Measurements from ENCODE around the gene MRPL19. TPM values are rescaled to one million over a fixed set of nuclear protein-coding genes. Genes with fewer than 3 reads are reported as not detected.
"Not testable (repeated sequence)": the region's sequence is repeated elsewhere in the genome, so short reads cannot be mapped to it uniquely, and the experiment has no call there.

MRPL19 gene
- total RNA-seq, 1 experiment from 2014 or later: 73.0 TPM

DNA sequence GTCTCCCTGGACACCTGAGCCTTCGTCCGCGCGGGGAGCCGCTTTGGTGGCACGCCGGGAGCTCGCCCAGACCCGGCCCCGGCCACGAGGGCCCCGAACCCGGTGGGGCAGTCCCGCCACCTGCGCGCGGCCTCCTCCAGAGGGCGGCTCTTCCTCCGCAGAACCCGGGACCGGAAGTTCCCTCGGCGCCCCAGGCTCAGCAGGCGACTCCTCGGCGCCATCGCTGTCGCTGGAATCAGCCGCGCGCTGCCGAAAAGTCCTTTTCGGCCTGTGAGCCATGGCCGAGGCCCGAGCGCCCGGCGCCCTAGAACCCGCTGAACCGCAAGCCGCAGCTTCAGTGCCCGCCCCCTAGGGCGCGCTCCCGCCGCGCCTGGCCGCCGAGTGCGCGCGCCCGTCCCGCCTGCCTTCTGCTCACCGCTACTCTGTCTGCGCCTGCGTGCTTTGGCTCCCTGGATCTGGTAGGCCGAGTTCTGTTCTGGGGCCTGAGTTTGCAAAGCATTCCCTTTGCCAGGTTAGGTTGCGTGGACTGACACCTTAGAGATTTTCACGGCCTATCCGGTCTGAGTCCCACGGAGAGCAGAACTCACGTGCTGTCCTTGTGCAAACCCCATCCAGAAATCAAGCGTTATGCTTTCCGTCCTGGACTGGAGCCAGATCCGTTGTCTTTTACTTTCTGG, 64.1 kb downstream of the MRPL19 start, which contains the start of gene GCFC2:
TSS of gene GCFC2 (minus strand) at position 339 of the 677 bp plus-strand sequence. CDS start at position 279, 60 bp downstream.
- Histone ChIP-seq H2BK120ac (ENCODE audit: low read depth, low read length, poor library complexity, severe bottlenecking) (no peak within 1 kb of the TSS), H2AFZ (ENCODE audit: low read length) (peak within 1 kb of the TSS; percentile 68)

DNA sequence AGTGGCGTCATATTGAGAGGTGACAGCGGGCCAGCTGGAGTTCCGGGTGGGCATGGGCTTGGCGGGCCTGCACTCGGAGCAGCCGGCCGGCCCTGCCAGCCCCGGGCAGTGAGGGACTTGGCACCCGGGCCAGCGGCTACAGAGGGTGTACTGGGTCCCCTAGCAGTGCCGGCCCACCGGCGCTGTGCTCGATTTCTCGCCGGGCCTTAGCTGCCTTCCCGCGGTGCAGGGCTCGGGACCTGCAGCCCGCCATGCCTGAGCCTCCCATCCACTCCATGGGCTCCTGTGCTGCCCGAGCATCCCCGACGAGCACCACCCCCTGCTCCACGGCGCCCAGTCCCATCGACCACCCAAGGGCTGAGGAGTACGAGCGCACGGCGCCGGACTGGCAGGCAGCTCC, 65.0 kb downstream of the MRPL19 start:
- H3K79me2 ChIP-seq (ENCODE audit: insufficient read depth, low read length); H3K4me1 ChIP-seq (ENCODE audit: insufficient read depth, low read length); H4K20me1 ChIP-seq (ENCODE audit: control insufficient read depth, insufficient read depth, insufficient read length); H3K18ac ChIP-seq (ENCODE audit: insufficient read length, low read depth, low read length); H3K79me1 ChIP-seq (ENCODE audit: insufficient read depth, low read depth, low read length, poor library complexity, severe bottlenecking); H2BK15ac ChIP-seq (ENCODE audit: low read depth, low read length); H4K5ac ChIP-seq (ENCODE audit: insufficient read length, low read depth, low read length); H2AFZ ChIP-seq (ENCODE audit: low read length); H2BK120ac ChIP-seq (ENCODE audit: low read depth, low read length, poor library complexity, severe bottlenecking); H3K56ac ChIP-seq (ENCODE audit: insufficient read length, low read depth, low read length); H2AK5ac ChIP-seq (ENCODE audit: insufficient read length, low read length); H2BK20ac ChIP-seq (ENCODE audit: low read depth, low read length, poor library complexity, severe bottlenecking); H3K27me3 ChIP-seq (ENCODE audit: insufficient read depth, low read length); H4K8ac ChIP-seq (replicated peaks; ENCODE audit: insufficient read length, low read depth, low read length); H3K9me3 ChIP-seq (ENCODE audit: control insufficient read depth, low read depth, low read length); H3K27ac ChIP-seq (ENCODE audit: insufficient read length, low read depth, low read length); H3K27me3 Mint-ChIP-seq (ENCODE audit: low read depth); H2BK12ac ChIP-seq (ENCODE audit: insufficient read length, low read depth, low read length); H3T11ph ChIP-seq (ENCODE audit: low read length); H3K9ac ChIP-seq (ENCODE audit: extremely low read depth, insufficient read length, low read length); H3K27ac Mint-ChIP-seq; H3K23me2 ChIP-seq (ENCODE audit: insufficient read length, low read depth, low read length, poor library complexity, severe bottlenecking); H3K4me2 ChIP-seq (ENCODE audit: insufficient read depth, insufficient read length, low read length); H3K9me3 Mint-ChIP-seq; H3K14ac ChIP-seq (ENCODE audit: insufficient read depth, low read length); H3K23ac ChIP-seq (ENCODE audit: insufficient read length, low read depth, low read length); H2BK5ac ChIP-seq (ENCODE audit: insufficient read length, low read length); H4K91ac ChIP-seq (ENCODE audit: insufficient read length, low read depth, low read length); H3K4ac ChIP-seq (ENCODE audit: low read depth, low read length); H3K36me3 Mint-ChIP-seq (ENCODE audit: insufficient read depth in 1 of 3, low read depth in 3 of 3); DNase-seq: not testable (repeated sequence)
- H3K4me3 Mint-ChIP-seq: peak overlapping the region; percentile 73 to 83; a peak in 3 of 5 replicates
- no CpG with 5 or more reads among the region's 31 CpGs for WGBS (ENCODE audit: extremely low coverage, insufficient read length, low lambda C conversion rate)
- peaks cover 13 to 20% of the 10 kb centered on the region in 2 experiments for H3K4me1 Mint-ChIP-seq

More for the DNA sequence above, 64.1 kb downstream of the MRPL19 start, which contains the start of gene GCFC2:
- Histone ChIP-seq H2BK15ac (ENCODE audit: low read depth, low read length) (no peak within 1 kb of the TSS), H4K20me1 (ENCODE audit: control insufficient read depth, insufficient read depth, insufficient read length) (no peaks in the 10 kb centered on the region), H3K23ac (ENCODE audit: insufficient read length, low read depth, low read length) (no peak within 1 kb of the TSS), H3K56ac (ENCODE audit: insufficient read length, low read depth, low read length) (no peak within 1 kb of the TSS), H3K14ac (ENCODE audit: insufficient read depth, low read length) (peak within 1 kb of the TSS; percentile 94), H2AK5ac (ENCODE audit: insufficient read length, low read length) (no peak within 1 kb of the TSS), H3K4me2 (ENCODE audit: insufficient read depth, insufficient read length, low read length) (peak within 1 kb of the TSS; percentile 84), H3K18ac (ENCODE audit: insufficient read length, low read depth, low read length) (peak within 1 kb of the TSS; percentile 87), H4K8ac (replicated peaks; ENCODE audit: insufficient read length, low read depth, low read length) (no peak within 1 kb of the TSS), H3K23me2 (ENCODE audit: insufficient read length, low read depth, low read length, poor library complexity, severe bottlenecking) (peaks cover 3% of the 10 kb centered on the region), H3K4ac (ENCODE audit: low read depth, low read length) (no peak within 1 kb of the TSS), H3K9ac (ENCODE audit: extremely low read depth, insufficient read length, low read length) (peak within 1 kb of the TSS; percentile 79), H4K91ac (ENCODE audit: insufficient read length, low read depth, low read length) (no peak within 1 kb of the TSS), H2BK5ac (ENCODE audit: insufficient read length, low read length) (no peak within 1 kb of the TSS), H3K79me2 (ENCODE audit: insufficient read depth, low read length) (no peaks in the 10 kb centered on the region; the same call in 1 of the 2 replicates), H3T11ph (ENCODE audit: low read length) (no peak within 1 kb of the TSS), H3K4me1 (ENCODE audit: insufficient read depth, low read length) (no peaks in the 10 kb centered on the region), H3K79me1 (ENCODE audit: insufficient read depth, low read depth, low read length, poor library complexity, severe bottlenecking) (no peaks in the 10 kb centered on the region), H3K9me3 (ENCODE audit: control insufficient read depth, low read depth, low read length) (no peaks in the 10 kb centered on the region), H4K5ac (ENCODE audit: insufficient read length, low read depth, low read length) (no peak within 1 kb of the TSS), H3K27me3 (ENCODE audit: insufficient read depth, low read length) (no peaks in the 10 kb centered on the region), H2BK12ac (ENCODE audit: insufficient read length, low read depth, low read length) (no peak within 1 kb of the TSS), H3K27ac (ENCODE audit: insufficient read length, low read depth, low read length) (no peak within 1 kb of the TSS), H2BK20ac (ENCODE audit: low read depth, low read length, poor library complexity, severe bottlenecking) (no peak within 1 kb of the TSS)
- peak within 1 kb of the TSS; percentile 95 to 96 (median 95); a peak in 6 of 7 replicates for H3K27ac Mint-ChIP-seq
- no peaks in the 10 kb centered on the region; the same call in 1 of the 2 replicates for H3K27me3 Mint-ChIP-seq (ENCODE audit: low read depth)
- peak within 1 kb of the TSS; percentile 73 to 83 for H3K4me3 Mint-ChIP-seq
- H3K36me3 Mint-ChIP-seq (ENCODE audit: insufficient read depth in 1 of 3, low read depth in 3 of 3): peaks cover 5 to 13% (median 12%) of the 10 kb centered on the region in 3 experiments
- H3K4me1 Mint-ChIP-seq: peaks cover 13 to 20% of the 10 kb centered on the region in 2 experiments
- H3K9me3 Mint-ChIP-seq: peaks cover 0 to 2% of the 10 kb centered on the region in 2 experiments; a peak in 2 of 5 replicates
- DNase-seq: peak; percentile 88
- TF ChIP-seq, protein P1, sequence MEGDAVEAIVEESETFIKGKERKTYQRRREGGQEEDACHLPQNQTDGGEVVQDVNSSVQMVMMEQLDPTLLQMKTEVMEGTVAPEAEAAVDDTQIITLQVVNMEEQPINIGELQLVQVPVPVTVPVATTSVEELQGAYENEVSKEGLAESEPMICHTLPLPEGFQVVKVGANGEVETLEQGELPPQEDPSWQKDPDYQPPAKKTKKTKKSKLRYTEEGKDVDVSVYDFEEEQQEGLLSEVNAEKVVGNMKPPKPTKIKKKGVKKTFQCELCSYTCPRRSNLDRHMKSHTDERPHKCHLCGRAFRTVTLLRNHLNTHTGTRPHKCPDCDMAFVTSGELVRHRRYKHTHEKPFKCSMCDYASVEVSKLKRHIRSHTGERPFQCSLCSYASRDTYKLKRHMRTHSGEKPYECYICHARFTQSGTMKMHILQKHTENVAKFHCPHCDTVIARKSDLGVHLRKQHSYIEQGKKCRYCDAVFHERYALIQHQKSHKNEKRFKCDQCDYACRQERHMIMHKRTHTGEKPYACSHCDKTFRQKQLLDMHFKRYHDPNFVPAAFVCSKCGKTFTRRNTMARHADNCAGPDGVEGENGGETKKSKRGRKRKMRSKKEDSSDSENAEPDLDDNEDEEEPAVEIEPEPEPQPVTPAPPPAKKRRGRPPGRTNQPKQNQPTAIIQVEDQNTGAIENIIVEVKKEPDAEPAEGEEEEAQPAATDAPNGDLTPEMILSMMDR (conservative IDR thresholded peaks at IDR 0.05): peak; percentile 57
- WGBS (ENCODE audit: extremely low coverage, insufficient read length, low lambda C conversion rate): no CpG with 5 or more reads among the region's 66 CpGs
